CD14-positive monocyte (primary cell): ENCODE data around the gene TMEM63C. TPM values are rescaled to one million over a fixed set of nuclear protein-coding genes. Genes with fewer than 3 reads are reported as not detected.
"Not testable (repeated sequence)": the region's sequence is repeated elsewhere in the genome, so short reads cannot be mapped to it uniquely, and the experiment has no call there.

Source experiments
- DNase-seq, 3 donors: peaks; one replicate each; pipeline ENCODE4 v3.0.0-alpha.2; 2011 to 2022
- H2AFZ ChIP-seq: 2 replicates; pipeline ENCODE4 v1.6.0; 2012; ENCODE audit warnings: mild to moderate bottlenecking, low read depth, low read length, inconsistent platforms; ENCODE audit not compliant: insufficient read depth, poor library complexity, severe bottlenecking
- H3K27ac ChIP-seq, 2 donors: 1 replicate in 1 of 2; 2 replicates in 1 of 2; pipeline ENCODE4 v1.5.1; 2012 to 2013; ENCODE audit warnings: low read length in 2 of 2, control low read depth in 1 of 2, inconsistent platforms in 1 of 2, low read depth in 1 of 2, mild to moderate bottlenecking in 1 of 2
- H3K27me3 ChIP-seq, 2 donors: one replicate each; pipeline versions ENCODE4 v1.6.0 to v1.6.1; 2011 to 2013; ENCODE audit warnings: low read length in 2 of 2; ENCODE audit not compliant: control insufficient read depth in 2 of 2, insufficient read depth in 2 of 2
- H3K36me3 ChIP-seq, 2 donors: replicated peaks in 1 of 2; 1 replicate in 1 of 2; 2 replicates in 1 of 2; pipeline versions ENCODE4 v1.5.1 to v1.6.1; 2012 to 2013; ENCODE audit warnings: low read length in 2 of 2, control low read depth in 1 of 2, inconsistent platforms in 1 of 2, mild to moderate bottlenecking in 1 of 2; ENCODE audit not compliant: insufficient read depth in 2 of 2, control insufficient read depth in 1 of 2
- H3K4me1 ChIP-seq, 2 donors: 1 replicate in 1 of 2; 2 replicates in 1 of 2; pipeline versions ENCODE4 v1.5.1 to v1.6.1; 2012 to 2013; ENCODE audit warnings: low read length in 2 of 2, control low read depth in 1 of 2, inconsistent platforms in 1 of 2, mild to moderate bottlenecking in 1 of 2, moderate library complexity in 1 of 2; ENCODE audit not compliant: insufficient read depth in 2 of 2, control insufficient read depth in 1 of 2
- H3K4me2 ChIP-seq: replicated peaks from 2 replicates; pipeline ENCODE3; 2012; ENCODE audit warnings: low read length, moderate library complexity, mild to moderate bottlenecking; ENCODE audit not compliant: poor library complexity, severe bottlenecking; ENCODE audit errors: extremely low read depth
- H3K4me3 ChIP-seq, 3 experiments: fragments of 200-600 bp in 1 of 3; sonication (generic) in 1 of 3; replicated peaks in 1 of 3; 1 replicate in 2 of 3; 2 replicates in 1 of 3; pipeline ENCODE4 v1.5.1; 2011 to 2013; ENCODE audit warnings: low read length in 3 of 3, mild to moderate bottlenecking in 3 of 3, control low read depth in 2 of 3, low read depth in 2 of 3, inconsistent platforms in 1 of 3, moderate library complexity in 1 of 3
- H3K79me2 ChIP-seq: 2 replicates; pipeline ENCODE4 v1.6.0; 2012; ENCODE audit warnings: mild to moderate bottlenecking, control low read depth, inconsistent platforms, low read length, moderate library complexity; ENCODE audit not compliant: insufficient read depth
- H3K9ac ChIP-seq: 2 replicates; pipeline ENCODE4 v1.6.0; 2017; ENCODE audit warnings: low read length, mild to moderate bottlenecking; ENCODE audit not compliant: insufficient read depth, poor library complexity, severe bottlenecking
- H3K9me3 ChIP-seq, 2 donors: replicated peaks in 1 of 2; 1 replicate in 1 of 2; 2 replicates in 1 of 2; pipeline versions ENCODE4 v1.5.1 to v1.6.1; 2012 to 2013; ENCODE audit warnings: low read length in 2 of 2, control low read depth in 1 of 2; ENCODE audit not compliant: control insufficient read depth in 1 of 2, insufficient read depth in 1 of 2
- H4K20me1 ChIP-seq: 2 replicates; pipeline ENCODE4 v1.6.0; 2012; ENCODE audit warnings: mild to moderate bottlenecking, low read length, control low read depth, moderate library complexity; ENCODE audit not compliant: insufficient read depth
- H3K27ac Mint-ChIP-seq, 7 donors: one replicate each; pipeline ENCODE4 v1.8.0; 2020; ENCODE audit warnings: mild to moderate bottlenecking in 7 of 7, mixed read lengths in 7 of 7, moderate library complexity in 6 of 7, inconsistent platforms in 2 of 7
- H3K27me3 Mint-ChIP-seq, 3 donors: one replicate each; pipeline ENCODE4 v1.8.0; 2021 to 2022; ENCODE audit warnings: low read depth in 3 of 3, mild to moderate bottlenecking in 3 of 3, mixed read lengths in 3 of 3, moderate library complexity in 3 of 3, inconsistent platforms in 1 of 3
- H3K36me3 Mint-ChIP-seq, 2 donors: one replicate each; pipeline ENCODE4 v1.8.0; 2020; ENCODE audit warnings: mixed read lengths in 2 of 2, inconsistent platforms in 1 of 2, mild to moderate bottlenecking in 1 of 2
- H3K4me1 Mint-ChIP-seq: one replicate; pipeline ENCODE4 v1.8.0; 2020; ENCODE audit warnings: mild to moderate bottlenecking, mixed read lengths
- H3K4me3 Mint-ChIP-seq, 2 donors: one replicate each; pipeline ENCODE4 v1.8.0; 2020; ENCODE audit warnings: mild to moderate bottlenecking in 2 of 2, mixed read lengths in 2 of 2, moderate library complexity in 1 of 2
- H3K9me3 Mint-ChIP-seq, 7 donors: one replicate each; pipeline ENCODE4 v1.8.0; 2020 to 2022; ENCODE audit warnings: mixed read lengths in 7 of 7, mild to moderate bottlenecking in 6 of 7, moderate library complexity in 6 of 7, inconsistent platforms in 2 of 7
- CTCF ChIP-seq: fragments of 200-600 bp; IDR thresholded peaks from one replicate; pipeline ENCODE4 v1.8.0; 2022; ENCODE audit warnings: antibody characterized with exemption, mild to moderate bottlenecking
- WGBS: methylation state at CpG from one replicate; pipeline ENCODE4 v1.1.5; 2013; ENCODE audit warnings: missing lambda C conversion rate; ENCODE audit not compliant: insufficient coverage; 5-methylcytosine and 5-hydroxymethylcytosine counted together
- intact Hi-C, 2 donors: fragments of 100-400 bp; cut with micrococcal nuclease; formaldehyde crosslinking; loops; one replicate each; pipeline versions ENCODE4 v1.15.0 to v1.15.1; 2023
- polyA plus RNA-seq, 3 donors: library from polyadenylated mRNA; depleted of rRNA in 1 of 3; unstranded in 2 of 3; stranded (reverse) in 1 of 3; fragments of 300-500 nt in 2 of 3; fragments of >200 nt in 1 of 3; fragmentation: Illumina TruSeq in 2 of 3; gene quantifications; 1 replicate in 2 of 3; 2 replicates in 1 of 3; pipeline ENCODE4 v1.2.3, GENCODE V29; 2012 to 2021

TMEM63C gene
- polyA plus RNA-seq, 3 donors = 0.78 to 4.4 TPM; not detected in 1

- H3K4me2 ChIP-seq = no peak overlapping the region
- TF ChIP-seq CTCF = no peak
- no peak for DNase-seq
- no peak overlapping the region for H3K9ac ChIP-seq
- Mint-ChIP-seq H3K4me3 (no peak overlapping the region), H3K36me3 (peaks cover 16 to 34% of the 10 kb centered on the region in 2 donors), H3K27ac (no peak overlapping the region), H3K9me3 (no peaks in the 10 kb centered on the region), H3K4me1 (no peaks in the 10 kb centered on the region), H3K27me3 (peaks cover 0 to 1% (median 0%) of the 10 kb centered on the region in 3 donors)
- H3K9me3 ChIP-seq = no peaks in the 10 kb centered on the region
- H3K36me3 ChIP-seq = peaks cover 5 to 26% of the 10 kb centered on the region in 2 donors
- H3K27me3 ChIP-seq = no peaks in the 10 kb centered on the region
- H3K4me3 ChIP-seq = no peak overlapping the region
- H4K20me1 ChIP-seq = no peaks in the 10 kb centered on the region
- H2AFZ ChIP-seq = no peak overlapping the region
- H3K27ac ChIP-seq = no peak overlapping the region
- no peaks in the 10 kb centered on the region for H3K4me1 ChIP-seq
- 98% methylated on average over 11 of the region's 14 CpGs for WGBS
- no peaks in the 10 kb centered on the region for H3K79me2 ChIP-seq
- intact Hi-C loops = no loop called here
Observed at GRCh38 chr14:77278461-77279230, 97.0 kb downstream of the TMEM63C start.

GRCh38 chr14:77279719-77280118, 98.1 kb downstream of the TMEM63C start:
- no peaks in the 10 kb centered on the region for H4K20me1 ChIP-seq
- peaks cover 7 to 36% of the 10 kb centered on the region in 2 donors for H3K36me3 ChIP-seq
- H3K4me1 ChIP-seq = no peaks in the 10 kb centered on the region
- Mint-ChIP-seq H3K27ac (no peak overlapping the region), H3K4me1 (no peaks in the 10 kb centered on the region), H3K9me3 (no peaks in the 10 kb centered on the region), H3K4me3 (no peak overlapping the region), H3K27me3 (peaks cover 0 to 1% (median 0%) of the 10 kb centered on the region in 3 donors), H3K36me3 (peaks cover 26 to 44% of the 10 kb centered on the region in 2 donors)
- no peak overlapping the region for H3K27ac ChIP-seq
- TF ChIP-seq CTCF = no peak
- no peak for DNase-seq
- H3K4me3 ChIP-seq = no peak overlapping the region
- intact Hi-C loops = no loop called here
- H3K27me3 ChIP-seq = no peaks in the 10 kb centered on the region
- H3K79me2 ChIP-seq = no peaks in the 10 kb centered on the region
- 98% methylated on average over 8 of the region's 13 CpGs for WGBS
- no peaks in the 10 kb centered on the region for H3K9me3 ChIP-seq
- no peak overlapping the region for H3K4me2 ChIP-seq
- H2AFZ ChIP-seq = no peak overlapping the region
- H3K9ac ChIP-seq = no peak overlapping the region

GRCh38 chr14:77280921-77281320, 99.3 kb downstream of the TMEM63C start:
- H3K9me3 Mint-ChIP-seq, H3K27ac Mint-ChIP-seq, H3K27ac ChIP-seq, H3K4me1 Mint-ChIP-seq, H2AFZ ChIP-seq, H3K9me3 ChIP-seq, H3K27me3 Mint-ChIP-seq, H3K4me3 ChIP-seq, DNase-seq, H3K4me3 Mint-ChIP-seq, H3K27me3 ChIP-seq, H3K4me1 ChIP-seq, H4K20me1 ChIP-seq, H3K79me2 ChIP-seq, intact Hi-C loops, H3K9ac ChIP-seq, H3K4me2 ChIP-seq: not testable (repeated sequence)
- H3K36me3 ChIP-seq = peaks cover 7 to 48% of the 10 kb centered on the region in 2 donors
- peaks cover 37 to 53% of the 10 kb centered on the region in 2 donors for H3K36me3 Mint-ChIP-seq
- 100% methylated on average over 2 of the region's 4 CpGs for WGBS
